Measurements from ENCODE around the gene BACE2.

DNA sequence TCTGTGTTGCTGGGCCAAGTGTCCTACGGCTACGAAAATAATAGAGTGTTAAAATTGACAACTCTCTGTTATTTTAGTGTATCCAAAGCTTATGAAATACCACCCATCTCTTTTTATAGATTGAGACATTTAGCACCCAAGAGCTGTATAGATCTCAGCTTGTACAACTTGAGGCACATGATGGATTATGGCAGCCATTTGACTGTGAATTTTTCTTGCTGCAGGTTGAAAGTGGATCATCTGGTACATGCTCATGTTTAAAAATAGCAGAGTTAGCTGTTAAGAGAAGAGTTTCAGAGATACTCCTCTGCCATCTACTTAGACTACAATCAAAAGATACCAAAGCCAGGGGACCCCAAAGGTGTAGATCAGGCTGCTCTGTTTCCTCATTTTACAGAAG lies 99.4 kb downstream of the BACE2 start:
- TF ChIP-seq, protein P1, sequence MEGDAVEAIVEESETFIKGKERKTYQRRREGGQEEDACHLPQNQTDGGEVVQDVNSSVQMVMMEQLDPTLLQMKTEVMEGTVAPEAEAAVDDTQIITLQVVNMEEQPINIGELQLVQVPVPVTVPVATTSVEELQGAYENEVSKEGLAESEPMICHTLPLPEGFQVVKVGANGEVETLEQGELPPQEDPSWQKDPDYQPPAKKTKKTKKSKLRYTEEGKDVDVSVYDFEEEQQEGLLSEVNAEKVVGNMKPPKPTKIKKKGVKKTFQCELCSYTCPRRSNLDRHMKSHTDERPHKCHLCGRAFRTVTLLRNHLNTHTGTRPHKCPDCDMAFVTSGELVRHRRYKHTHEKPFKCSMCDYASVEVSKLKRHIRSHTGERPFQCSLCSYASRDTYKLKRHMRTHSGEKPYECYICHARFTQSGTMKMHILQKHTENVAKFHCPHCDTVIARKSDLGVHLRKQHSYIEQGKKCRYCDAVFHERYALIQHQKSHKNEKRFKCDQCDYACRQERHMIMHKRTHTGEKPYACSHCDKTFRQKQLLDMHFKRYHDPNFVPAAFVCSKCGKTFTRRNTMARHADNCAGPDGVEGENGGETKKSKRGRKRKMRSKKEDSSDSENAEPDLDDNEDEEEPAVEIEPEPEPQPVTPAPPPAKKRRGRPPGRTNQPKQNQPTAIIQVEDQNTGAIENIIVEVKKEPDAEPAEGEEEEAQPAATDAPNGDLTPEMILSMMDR (optimal IDR thresholded peaks at IDR 0.05 in 1 of 3, IDR thresholded peaks at IDR 0.05 in 1 of 3, conservative IDR thresholded peaks at IDR 0.05 in 1 of 3; ENCODE audit: extremely low read depth in 1 of 3, insufficient read depth in 2 of 3, low read length in 3 of 3), result no peak
- no peak for TF ChIP-seq EZH2 (IDR thresholded peaks at IDR 0.05; ENCODE audit: low read length)

Measured in keratinocyte (primary cell).